CD4-positive, alpha-beta T cell (primary cell): ENCODE results near the gene ARL15. TPM values are rescaled to one million over a fixed set of nuclear protein-coding genes. Genes with fewer than 3 reads are reported as not detected.

Experiments
- ATAC-seq: fragments of 200-7000 bp; cut with Tn5 transposase; one replicate; pipeline ENCODE4 v1.10.0; 2022; ENCODE audit warnings: mild to moderate bottlenecking; ENCODE audit not compliant: poor library complexity
- CTCF ChIA-PET: fragments of 350-600 bp; sonication (Branson Sonifier 250); formaldehyde crosslinking; loops from one replicate; lab custom pipeline; 2021; ENCODE audit warnings: antibody characterized with exemption, inconsistent platforms; lab: Charles Lee
- POLR2A ChIA-PET: fragments of 350-600 bp; sonication (Branson Sonifier 250); formaldehyde crosslinking; loops from one replicate; lab custom pipeline; 2021; ENCODE audit warnings: antibody characterized with exemption, inconsistent platforms; lab: Charles Lee
- DNase-seq, 14 experiments: peaks; one replicate each; pipeline ENCODE4 v3.0.0-alpha.2; 2013 to 2020; ENCODE audit warnings: mixed read lengths in 2 of 14
- H3K27ac ChIP-seq, 2 donors: one replicate each; pipeline versions ENCODE4 v1.5.1 to v1.7.0; 2013; ENCODE audit warnings: low read length in 2 of 2, low read depth in 1 of 2, mild to moderate bottlenecking in 1 of 2
- H3K27me3 ChIP-seq, 2 experiments: 1 replicate in 1 of 2; 2 replicates in 1 of 2; pipeline versions ENCODE4 v1.6.1 to v1.7.0; 2013; ENCODE audit warnings: low read length in 2 of 2, control low read depth in 1 of 2, mild to moderate bottlenecking in 1 of 2, moderate library complexity in 1 of 2; ENCODE audit not compliant: insufficient read depth in 2 of 2, control insufficient read depth in 1 of 2
- H3K36me3 ChIP-seq: one replicate; pipeline ENCODE4 v1.6.1; 2013; ENCODE audit warnings: low read length, control low read depth; ENCODE audit not compliant: insufficient read depth
- H3K4me1 ChIP-seq: one replicate; pipeline ENCODE4 v1.6.1; 2013; ENCODE audit warnings: low read length, control low read depth; ENCODE audit not compliant: insufficient read depth
- H3K4me3 ChIP-seq: one replicate; pipeline ENCODE4 v1.5.1; 2013; ENCODE audit warnings: mild to moderate bottlenecking, low read length, moderate library complexity
- H3K9me3 ChIP-seq, 2 experiments: 1 replicate in 1 of 2; 2 replicates in 1 of 2; pipeline versions ENCODE4 v1.6.1 to v1.7.0; 2013; ENCODE audit warnings: low read length in 2 of 2, mild to moderate bottlenecking in 2 of 2, control low read depth in 1 of 2, moderate library complexity in 1 of 2; ENCODE audit not compliant: control insufficient read depth in 1 of 2, insufficient read depth in 1 of 2
- H3K27ac Mint-ChIP-seq: one replicate; pipeline ENCODE4 v1.8.0; 2020; ENCODE audit warnings: mixed read lengths
- H3K27me3 Mint-ChIP-seq: one replicate; pipeline ENCODE4 v1.8.0; 2021; ENCODE audit warnings: mixed read lengths
- H3K36me3 Mint-ChIP-seq: one replicate; pipeline ENCODE4 v1.8.0; 2021; ENCODE audit warnings: low read depth, mixed read lengths
- H3K4me1 Mint-ChIP-seq: one replicate; pipeline ENCODE4 v1.8.0; 2021; ENCODE audit warnings: low read depth, mixed read lengths
- H3K4me3 Mint-ChIP-seq: one replicate; pipeline ENCODE4 v1.8.0; 2020; ENCODE audit warnings: mild to moderate bottlenecking, mixed read lengths
- H3K9me3 Mint-ChIP-seq: one replicate; pipeline ENCODE4 v1.8.0; 2020; ENCODE audit warnings: mixed read lengths
- intact Hi-C, 2 experiments: fragments of 100-400 bp; cut with DNase I in 1 of 2; cut with micrococcal nuclease in 1 of 2; formaldehyde crosslinking; loops; one replicate each; pipeline versions ENCODE4 v1.15.1 to v1.9.0; 2023 to 2025; cut with DNase I, micrococcal nuclease
- total RNA-seq, 174 experiments: library from RNA in 2 of 174; stranded (reverse) in 2 of 174; gene quantifications; one replicate each; pipeline ENCODE4 v1.2.3 and lab custom pipeline; 2021 to 2026
- TF ChIP-seq, protein P1 (sequence below): fragments of 200-600 bp; IDR thresholded peaks from one replicate; pipeline ENCODE4 v1.8.0; 2022; ENCODE audit warnings: antibody characterized with exemption, mild to moderate bottlenecking

Gene ARL15
- total RNA-seq, 2 experiments from 2014 or later: 9.1 to 10.6 TPM

DNA sequence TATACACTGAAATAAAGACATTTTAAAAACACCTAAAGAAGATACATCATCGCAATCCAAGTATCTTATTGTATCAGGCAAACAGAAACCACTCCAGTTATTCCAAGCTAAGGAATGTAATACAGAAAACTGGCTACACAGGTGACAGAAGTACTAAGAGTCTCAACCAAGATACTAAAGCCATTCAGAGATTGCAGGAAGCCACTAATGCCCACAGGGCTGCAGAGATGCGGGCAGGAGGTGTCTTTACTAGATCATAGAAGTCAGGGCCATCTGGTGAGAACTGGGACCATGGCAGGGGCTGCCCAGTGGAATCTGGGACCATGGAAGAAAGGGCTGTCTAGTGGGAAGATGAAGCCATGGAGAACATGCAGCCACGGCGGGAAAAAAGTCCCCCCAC lies 384.3 kb downstream of the ARL15 start:
- Mint-ChIP-seq H3K4me1 (no peaks in the 10 kb centered on the region), H3K9me3 (no peaks in the 10 kb centered on the region), H3K27ac (no peak overlapping the region), H3K36me3 (peaks cover 5% of the 10 kb centered on the region), H3K27me3 (no peaks in the 10 kb centered on the region), H3K4me3 (no peak overlapping the region)
- intact Hi-C loops: no loop called here
- Histone ChIP-seq H3K36me3 (no peaks in the 10 kb centered on the region), H3K9me3 (no peaks in the 10 kb centered on the region), H3K4me1 (no peaks in the 10 kb centered on the region), H3K27me3 (no peaks in the 10 kb centered on the region), H3K4me3 (no peak overlapping the region), H3K27ac (no peak overlapping the region)
- DNase-seq (no peak), ATAC-seq (no peak)
- TF ChIP-seq, protein P1, sequence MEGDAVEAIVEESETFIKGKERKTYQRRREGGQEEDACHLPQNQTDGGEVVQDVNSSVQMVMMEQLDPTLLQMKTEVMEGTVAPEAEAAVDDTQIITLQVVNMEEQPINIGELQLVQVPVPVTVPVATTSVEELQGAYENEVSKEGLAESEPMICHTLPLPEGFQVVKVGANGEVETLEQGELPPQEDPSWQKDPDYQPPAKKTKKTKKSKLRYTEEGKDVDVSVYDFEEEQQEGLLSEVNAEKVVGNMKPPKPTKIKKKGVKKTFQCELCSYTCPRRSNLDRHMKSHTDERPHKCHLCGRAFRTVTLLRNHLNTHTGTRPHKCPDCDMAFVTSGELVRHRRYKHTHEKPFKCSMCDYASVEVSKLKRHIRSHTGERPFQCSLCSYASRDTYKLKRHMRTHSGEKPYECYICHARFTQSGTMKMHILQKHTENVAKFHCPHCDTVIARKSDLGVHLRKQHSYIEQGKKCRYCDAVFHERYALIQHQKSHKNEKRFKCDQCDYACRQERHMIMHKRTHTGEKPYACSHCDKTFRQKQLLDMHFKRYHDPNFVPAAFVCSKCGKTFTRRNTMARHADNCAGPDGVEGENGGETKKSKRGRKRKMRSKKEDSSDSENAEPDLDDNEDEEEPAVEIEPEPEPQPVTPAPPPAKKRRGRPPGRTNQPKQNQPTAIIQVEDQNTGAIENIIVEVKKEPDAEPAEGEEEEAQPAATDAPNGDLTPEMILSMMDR: no peak
- POLR2A ChIA-PET: no interaction called here
- CTCF ChIA-PET: interaction anchor here (0.7 kb wide), 1 partner anchor 379 kb away, joined by 4 read pairs; no protein-coding TSS in a partner anchor

DNA sequence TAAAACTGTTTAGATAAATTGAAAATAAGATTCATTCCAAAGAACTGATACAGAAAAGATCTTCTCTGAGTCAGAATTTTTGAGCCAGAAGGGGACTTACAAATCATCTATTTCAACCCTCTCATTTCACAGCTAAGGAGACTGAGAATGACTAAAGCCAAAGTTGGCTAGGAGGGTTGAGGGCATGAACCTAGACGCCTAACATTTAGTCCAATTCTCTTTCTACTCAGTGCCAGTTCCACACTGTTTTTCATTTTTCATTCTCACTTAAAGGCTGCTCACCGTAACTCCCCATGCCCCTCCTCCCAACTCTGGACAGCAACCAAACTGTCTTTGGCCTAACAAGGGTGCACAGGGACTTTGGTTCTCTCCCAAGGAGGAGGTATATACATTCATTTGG lies 386.0 kb downstream of the ARL15 start:
- POLR2A ChIA-PET: interaction anchor here (0.6 kb wide), 1 partner anchor 619 kb away, joined by 3 read pairs; no protein-coding TSS in a partner anchor
- no peak overlapping the region for H3K4me3 Mint-ChIP-seq
- intact Hi-C loops: no loop called here

DNA sequence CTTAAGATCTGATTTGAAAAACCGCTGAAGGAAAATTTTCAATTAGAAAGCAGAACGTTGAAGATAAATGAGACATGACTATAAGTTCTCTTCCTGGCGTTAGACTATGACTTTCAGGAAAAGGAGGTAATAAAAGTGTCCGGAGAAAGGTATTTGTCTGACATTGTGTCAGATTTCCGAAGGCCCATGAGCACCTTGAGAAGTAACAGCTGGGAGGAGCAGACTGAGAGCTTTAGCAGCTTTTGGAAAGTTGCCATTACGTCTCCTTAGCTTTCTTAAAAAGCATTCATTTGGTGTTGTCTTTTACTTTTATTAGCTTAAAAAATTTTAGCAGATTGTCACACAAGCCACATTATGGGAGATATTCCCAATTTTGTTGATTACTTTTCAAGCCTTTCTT lies 386.4 kb downstream of the ARL15 start:
- POLR2A ChIA-PET: interaction anchor here (0.6 kb wide), 1 partner anchor 618 kb away, joined by 3 read pairs; no protein-coding TSS in a partner anchor
- H3K27ac ChIP-seq: no peak overlapping the region
- H3K4me1 ChIP-seq: no peaks in the 10 kb centered on the region
- H3K36me3 ChIP-seq: no peaks in the 10 kb centered on the region
- Mint-ChIP-seq H3K9me3 (no peaks in the 10 kb centered on the region), H3K4me3 (no peak overlapping the region), H3K27ac (no peak overlapping the region), H3K36me3 (peaks cover 5% of the 10 kb centered on the region), H3K27me3 (no peaks in the 10 kb centered on the region), H3K4me1 (no peaks in the 10 kb centered on the region)
- TF ChIP-seq, protein P1: no peak
- CTCF ChIA-PET: no interaction called here
- H3K27me3 ChIP-seq: no peaks in the 10 kb centered on the region
- H3K9me3 ChIP-seq: no peaks in the 10 kb centered on the region
- ATAC-seq (no peak), DNase-seq (no peak)
- intact Hi-C loops: no loop called here
- H3K4me3 ChIP-seq: no peak overlapping the region

More for the DNA sequence above, 386.0 kb downstream of the ARL15 start:
- H3K27ac Mint-ChIP-seq: no peak overlapping the region
- DNase-seq: no peak
- peaks cover 5% of the 10 kb centered on the region for H3K36me3 Mint-ChIP-seq
- Histone ChIP-seq H3K27ac (no peak overlapping the region), H3K36me3 (no peaks in the 10 kb centered on the region), H3K4me1 (no peaks in the 10 kb centered on the region), H3K9me3 (no peaks in the 10 kb centered on the region), H3K27me3 (no peaks in the 10 kb centered on the region), H3K4me3 (no peak overlapping the region)
- TF ChIP-seq, protein P1: no peak
- no peaks in the 10 kb centered on the region for H3K27me3 Mint-ChIP-seq
- CTCF ChIA-PET: interaction anchor here (0.7 kb wide), 1 partner anchor 42 kb away, joined by 3 read pairs; no protein-coding TSS in a partner anchor
- no peaks in the 10 kb centered on the region for H3K9me3 Mint-ChIP-seq
- no peaks in the 10 kb centered on the region for H3K4me1 Mint-ChIP-seq
- no peak for ATAC-seq
